ENCODE measurements around the gene ANKS1B. TPM values are rescaled to one million over a fixed set of nuclear protein-coding genes. Genes with fewer than 3 reads are reported as not detected.

ANKS1B gene
- total and polyA plus RNA-seq, 10 of the 15 experiments (the other 5 are each of a cell fraction or from before 2014, with no cell fraction given) = 0.16 to 1.3 (median 0.82) TPM; not detected in 7

DNA sequence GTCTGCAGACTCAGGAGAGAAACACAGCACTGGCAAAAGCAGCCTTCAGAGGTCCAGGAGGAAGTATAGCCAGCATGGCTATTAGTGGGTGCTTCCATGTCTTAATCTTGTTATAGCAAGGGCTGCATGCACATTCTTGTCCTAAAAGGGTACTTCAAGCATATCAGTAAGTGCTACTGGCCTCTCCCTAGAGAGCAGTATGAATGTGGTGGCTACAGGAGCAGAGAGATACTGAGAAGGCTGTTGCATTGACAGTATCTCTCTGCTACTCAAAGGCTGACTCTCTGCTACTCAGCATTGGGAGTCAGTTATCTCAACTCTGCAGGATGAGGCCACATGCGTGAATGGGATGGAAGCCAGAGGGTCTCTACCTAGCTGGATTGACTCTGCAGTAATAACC lies 335.2 kb downstream of the ANKS1B start:
- no peak overlapping the region for H3K9ac ChIP-seq (ENCODE audit: control insufficient read depth, insufficient read depth, low read length)
- no peaks in the 10 kb centered on the region for H3K79me2 ChIP-seq (ENCODE audit: control insufficient read depth, insufficient read depth, low read length)
- in situ Hi-C loops (cut with MboI) (no loop called here), intact Hi-C loops (cut with micrococcal nuclease; ENCODE audit: unreplicated experiment) (no loop called here)
- CTCF ChIA-PET = no interaction called here
- ATAC-seq (no peak), FAIRE-seq (no peak), DNase-seq (ENCODE audit: low read depth, low spot score) (no peak)
- RAD21 ChIA-PET (ENCODE audit: unreplicated experiment) = no interaction called here
- SMC1A ChIA-PET (ENCODE audit: uncharacterized antibody, unreplicated experiment) = no interaction called here
- no peaks in the 10 kb centered on the region for H3K4me1 ChIP-seq (ENCODE audit: control insufficient read depth, insufficient read depth, low read length)
- H3K27me3 ChIP-seq (replicated peaks in 1 of 2; ENCODE audit: control insufficient read depth in 2 of 2, insufficient read depth in 2 of 2, low read length in 1 of 2) = no peaks in the 10 kb centered on the region; a peak in 1 of 4 replicates
- BruUV-seq (replicated peaks) = no TSS peak
- H3K36me3 ChIP-seq (ENCODE audit: control insufficient read depth in 2 of 2, insufficient read depth in 2 of 2, low read length in 1 of 2) = no peaks in the 10 kb centered on the region
- POLR2A ChIA-PET = no interaction called here
- WGBS (ENCODE audit: insufficient coverage, insufficient replicate concordance, low lambda C conversion rate, missing lambda C conversion rate) = 20% methylated on average over 1 of the region's 1 CpG
- H3K4me2 ChIP-seq (ENCODE audit: control insufficient read depth, insufficient read depth) = no peak overlapping the region
- no peaks in the 10 kb centered on the region for H4K20me1 ChIP-seq (ENCODE audit: control insufficient read depth, insufficient read depth)
- no peak overlapping the region for H3K4me3 ChIP-seq
- H2AFZ ChIP-seq (ENCODE audit: control insufficient read depth, low read depth, low read length) = no peak overlapping the region
- H3K9me3 ChIP-seq (replicated peaks; ENCODE audit: control insufficient read depth, insufficient read depth, low read length) = no peaks in the 10 kb centered on the region
- H3K27ac ChIP-seq (ENCODE audit: control insufficient read depth, insufficient read depth) = no peak overlapping the region
- TF ChIP-seq CHD1 (IDR thresholded peaks at IDR 0.05; ENCODE audit: low read depth, low read length) (no peak), SMAD5 (IDR thresholded peaks at IDR 0.05; ENCODE audit: low read depth) (no peak), RELA (IDR thresholded peaks at IDR 0.05; ENCODE audit: borderline replicate concordance, partially characterized antibody) (no peak)
- TF ChIP-seq, protein P1, sequence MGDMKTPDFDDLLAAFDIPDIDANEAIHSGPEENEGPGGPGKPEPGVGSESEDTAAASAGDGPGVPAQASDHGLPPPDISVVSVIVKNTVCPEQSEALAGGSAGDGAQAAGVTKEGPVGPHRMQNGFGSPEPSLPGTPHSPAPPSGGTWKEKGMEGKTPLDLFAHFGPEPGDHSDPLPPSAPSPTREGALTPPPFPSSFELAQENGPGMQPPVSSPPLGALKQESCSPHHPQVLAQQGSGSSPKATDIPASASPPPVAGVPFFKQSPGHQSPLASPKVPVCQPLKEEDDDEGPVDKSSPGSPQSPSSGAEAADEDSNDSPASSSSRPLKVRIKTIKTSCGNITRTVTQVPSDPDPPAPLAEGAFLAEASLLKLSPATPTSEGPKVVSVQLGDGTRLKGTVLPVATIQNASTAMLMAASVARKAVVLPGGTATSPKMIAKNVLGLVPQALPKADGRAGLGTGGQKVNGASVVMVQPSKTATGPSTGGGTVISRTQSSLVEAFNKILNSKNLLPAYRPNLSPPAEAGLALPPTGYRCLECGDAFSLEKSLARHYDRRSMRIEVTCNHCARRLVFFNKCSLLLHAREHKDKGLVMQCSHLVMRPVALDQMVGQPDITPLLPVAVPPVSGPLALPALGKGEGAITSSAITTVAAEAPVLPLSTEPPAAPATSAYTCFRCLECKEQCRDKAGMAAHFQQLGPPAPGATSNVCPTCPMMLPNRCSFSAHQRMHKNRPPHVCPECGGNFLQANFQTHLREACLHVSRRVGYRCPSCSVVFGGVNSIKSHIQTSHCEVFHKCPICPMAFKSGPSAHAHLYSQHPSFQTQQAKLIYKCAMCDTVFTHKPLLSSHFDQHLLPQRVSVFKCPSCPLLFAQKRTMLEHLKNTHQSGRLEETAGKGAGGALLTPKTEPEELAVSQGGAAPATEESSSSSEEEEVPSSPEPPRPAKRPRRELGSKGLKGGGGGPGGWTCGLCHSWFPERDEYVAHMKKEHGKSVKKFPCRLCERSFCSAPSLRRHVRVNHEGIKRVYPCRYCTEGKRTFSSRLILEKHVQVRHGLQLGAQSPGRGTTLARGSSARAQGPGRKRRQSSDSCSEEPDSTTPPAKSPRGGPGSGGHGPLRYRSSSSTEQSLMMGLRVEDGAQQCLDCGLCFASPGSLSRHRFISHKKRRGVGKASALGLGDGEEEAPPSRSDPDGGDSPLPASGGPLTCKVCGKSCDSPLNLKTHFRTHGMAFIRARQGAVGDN (IDR thresholded peaks at IDR 0.05) = no peak
- TF ChIP-seq, protein P2, sequence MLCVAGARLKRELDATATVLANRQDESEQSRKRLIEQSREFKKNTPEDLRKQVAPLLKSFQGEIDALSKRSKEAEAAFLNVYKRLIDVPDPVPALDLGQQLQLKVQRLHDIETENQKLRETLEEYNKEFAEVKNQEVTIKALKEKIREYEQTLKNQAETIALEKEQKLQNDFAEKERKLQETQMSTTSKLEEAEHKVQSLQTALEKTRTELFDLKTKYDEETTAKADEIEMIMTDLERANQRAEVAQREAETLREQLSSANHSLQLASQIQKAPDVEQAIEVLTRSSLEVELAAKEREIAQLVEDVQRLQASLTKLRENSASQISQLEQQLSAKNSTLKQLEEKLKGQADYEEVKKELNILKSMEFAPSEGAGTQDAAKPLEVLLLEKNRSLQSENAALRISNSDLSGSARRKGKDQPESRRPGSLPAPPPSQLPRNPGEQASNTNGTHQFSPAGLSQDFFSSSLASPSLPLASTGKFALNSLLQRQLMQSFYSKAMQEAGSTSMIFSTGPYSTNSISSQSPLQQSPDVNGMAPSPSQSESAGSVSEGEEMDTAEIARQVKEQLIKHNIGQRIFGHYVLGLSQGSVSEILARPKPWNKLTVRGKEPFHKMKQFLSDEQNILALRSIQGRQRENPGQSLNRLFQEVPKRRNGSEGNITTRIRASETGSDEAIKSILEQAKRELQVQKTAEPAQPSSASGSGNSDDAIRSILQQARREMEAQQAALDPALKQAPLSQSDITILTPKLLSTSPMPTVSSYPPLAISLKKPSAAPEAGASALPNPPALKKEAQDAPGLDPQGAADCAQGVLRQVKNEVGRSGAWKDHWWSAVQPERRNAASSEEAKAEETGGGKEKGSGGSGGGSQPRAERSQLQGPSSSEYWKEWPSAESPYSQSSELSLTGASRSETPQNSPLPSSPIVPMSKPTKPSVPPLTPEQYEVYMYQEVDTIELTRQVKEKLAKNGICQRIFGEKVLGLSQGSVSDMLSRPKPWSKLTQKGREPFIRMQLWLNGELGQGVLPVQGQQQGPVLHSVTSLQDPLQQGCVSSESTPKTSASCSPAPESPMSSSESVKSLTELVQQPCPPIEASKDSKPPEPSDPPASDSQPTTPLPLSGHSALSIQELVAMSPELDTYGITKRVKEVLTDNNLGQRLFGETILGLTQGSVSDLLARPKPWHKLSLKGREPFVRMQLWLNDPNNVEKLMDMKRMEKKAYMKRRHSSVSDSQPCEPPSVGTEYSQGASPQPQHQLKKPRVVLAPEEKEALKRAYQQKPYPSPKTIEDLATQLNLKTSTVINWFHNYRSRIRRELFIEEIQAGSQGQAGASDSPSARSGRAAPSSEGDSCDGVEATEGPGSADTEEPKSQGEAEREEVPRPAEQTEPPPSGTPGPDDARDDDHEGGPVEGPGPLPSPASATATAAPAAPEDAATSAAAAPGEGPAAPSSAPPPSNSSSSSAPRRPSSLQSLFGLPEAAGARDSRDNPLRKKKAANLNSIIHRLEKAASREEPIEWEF (IDR thresholded peaks at IDR 0.05; ENCODE audit: insufficient replicate concordance, low read depth, low read length) = no peak
